C1 segment of cervical spinal cord (tissue), 14 donors: ENCODE data around the gene CYP21A2.
"Not testable (repeated sequence)": the region's sequence is repeated elsewhere in the genome, so short reads cannot be mapped to it uniquely, and the experiment has no call there.

Experiments
- DNase-seq, 14 donors: peaks; one replicate each; lab custom pipeline; 2025; lab: John Stamatoyannopoulos, UW

The CYP21A2 gene

GRCh38 chr6:32052626-32053025 is 14.4 kb downstream of the CYP21A2 start:
- not testable (repeated sequence) for DNase-seq

DNA sequence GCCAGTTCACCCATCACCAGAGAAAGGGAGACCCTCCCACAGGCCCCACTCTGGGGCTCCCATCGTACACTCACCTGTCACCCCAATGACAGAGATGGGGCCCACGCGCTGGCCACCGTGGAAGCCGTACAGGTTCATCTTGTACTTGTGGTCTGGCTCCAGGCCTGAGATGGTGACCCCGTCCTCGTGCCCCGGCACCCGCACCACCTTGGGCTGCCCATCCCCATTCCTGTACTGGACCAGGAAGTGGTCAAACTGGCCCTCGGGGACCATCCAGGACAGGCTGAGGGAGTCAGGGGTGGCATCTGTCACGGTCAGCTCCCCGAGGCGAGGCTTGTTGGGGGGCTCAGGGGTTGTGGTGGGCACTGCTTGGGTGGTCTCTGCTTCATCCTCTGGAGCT is 15.1 kb downstream of the CYP21A2 start:
- not testable (repeated sequence) for DNase-seq

- not testable (repeated sequence) for DNase-seq
These were observed 17.5 kb downstream of the CYP21A2 start for GRCh38 chr6:32055756-32056155.

- no peak for DNase-seq
These were observed 18.0 kb downstream of the CYP21A2 start for GRCh38 chr6:32056254-32056653.

- DNase-seq, result no peak
These were observed 19.8 kb downstream of the CYP21A2 start for GRCh38 chr6:32057966-32058365.

DNA sequence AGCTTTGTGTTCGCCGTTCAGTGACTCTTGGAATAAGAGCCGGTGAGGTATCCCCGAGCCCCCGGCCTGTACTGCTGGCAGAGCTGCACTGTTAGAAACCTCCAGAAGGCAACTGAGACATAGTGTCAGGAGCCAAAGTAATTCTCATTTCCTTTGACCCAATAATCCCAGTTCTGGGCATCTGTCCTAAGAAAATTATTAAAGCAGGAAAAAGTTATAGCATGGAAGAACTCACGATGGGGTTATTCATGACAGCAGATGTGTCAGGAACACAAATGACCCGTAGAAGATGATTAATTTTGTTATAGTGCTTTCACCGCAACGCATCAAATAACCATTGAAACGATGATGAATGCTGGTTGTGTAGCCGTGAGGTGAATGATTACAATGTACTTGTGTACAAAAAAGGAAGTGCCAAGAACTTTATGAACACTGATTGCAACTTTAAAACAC is 20.3 kb downstream of the CYP21A2 start:
- no peak for DNase-seq

DNA sequence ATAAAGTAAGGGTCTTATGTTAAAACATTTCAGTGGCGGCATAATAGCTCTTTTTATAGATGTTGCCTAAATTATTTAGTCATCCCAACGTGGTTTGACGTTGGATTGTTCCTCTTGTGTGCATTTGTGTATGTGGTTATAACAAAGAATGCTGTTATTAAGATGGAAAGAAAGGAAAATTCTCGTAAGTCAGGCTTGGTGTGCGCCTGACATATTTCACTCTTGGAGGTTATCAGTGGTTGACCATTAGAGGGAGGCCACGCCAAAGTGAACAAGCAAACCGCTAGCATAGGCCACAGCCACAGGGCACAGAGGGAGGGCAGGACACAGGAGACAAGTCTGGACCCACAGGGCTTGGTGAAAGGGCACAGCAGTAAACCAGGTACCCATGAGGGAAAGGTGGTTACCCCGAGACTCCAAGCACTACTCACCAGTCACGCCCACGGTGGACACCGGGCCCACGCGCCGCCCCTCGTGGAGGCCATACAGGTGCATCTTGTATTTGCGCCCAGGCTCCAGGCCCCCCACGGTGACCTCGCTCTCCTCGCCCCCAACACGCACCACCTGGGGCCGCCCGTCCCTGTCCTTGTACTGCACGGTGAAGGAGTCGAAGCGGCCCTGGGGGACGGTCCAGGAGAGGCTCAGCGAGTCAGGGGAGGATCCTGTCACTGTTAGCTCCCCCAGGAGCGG is 22.9 kb downstream of the CYP21A2 start:
- no peak for DNase-seq

- no peak for DNase-seq
These were observed 26.5 kb downstream of the CYP21A2 start for GRCh38 chr6:32064706-32065105.

- DNase-seq, result not testable (repeated sequence)
These were observed 29.3 kb downstream of the CYP21A2 start for GRCh38 chr6:32067521-32067920.

DNA sequence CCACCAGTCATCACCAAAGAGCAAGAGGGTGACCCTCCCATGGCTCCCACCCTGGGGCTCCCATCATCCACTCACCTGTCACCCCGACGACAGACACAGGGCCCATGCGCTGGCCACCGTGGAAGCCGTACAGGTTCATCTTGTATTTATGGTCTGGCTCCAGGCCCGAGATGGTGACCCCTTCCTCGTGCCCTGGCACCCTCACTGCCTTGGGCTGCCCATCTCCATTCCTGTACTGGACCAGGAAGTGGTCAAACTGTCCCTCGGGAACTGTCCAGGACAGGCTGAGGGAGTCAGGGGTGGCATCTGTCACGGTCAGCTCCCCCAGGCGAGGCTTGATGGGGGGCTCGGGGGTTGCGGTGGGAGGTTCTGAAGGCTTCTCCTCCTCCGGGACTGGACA is 30.1 kb downstream of the CYP21A2 start:
- not testable (repeated sequence) for DNase-seq

- DNase-seq, result no peak
These were observed 30.7 kb downstream of the CYP21A2 start for GRCh38 chr6:32068867-32069266.

- no peak for DNase-seq
These were observed 31.2 kb downstream of the CYP21A2 start for GRCh38 chr6:32069460-32069859.

- DNase-seq, result no peak
These were observed 31.8 kb downstream of the CYP21A2 start for GRCh38 chr6:32069878-32070515.

DNA sequence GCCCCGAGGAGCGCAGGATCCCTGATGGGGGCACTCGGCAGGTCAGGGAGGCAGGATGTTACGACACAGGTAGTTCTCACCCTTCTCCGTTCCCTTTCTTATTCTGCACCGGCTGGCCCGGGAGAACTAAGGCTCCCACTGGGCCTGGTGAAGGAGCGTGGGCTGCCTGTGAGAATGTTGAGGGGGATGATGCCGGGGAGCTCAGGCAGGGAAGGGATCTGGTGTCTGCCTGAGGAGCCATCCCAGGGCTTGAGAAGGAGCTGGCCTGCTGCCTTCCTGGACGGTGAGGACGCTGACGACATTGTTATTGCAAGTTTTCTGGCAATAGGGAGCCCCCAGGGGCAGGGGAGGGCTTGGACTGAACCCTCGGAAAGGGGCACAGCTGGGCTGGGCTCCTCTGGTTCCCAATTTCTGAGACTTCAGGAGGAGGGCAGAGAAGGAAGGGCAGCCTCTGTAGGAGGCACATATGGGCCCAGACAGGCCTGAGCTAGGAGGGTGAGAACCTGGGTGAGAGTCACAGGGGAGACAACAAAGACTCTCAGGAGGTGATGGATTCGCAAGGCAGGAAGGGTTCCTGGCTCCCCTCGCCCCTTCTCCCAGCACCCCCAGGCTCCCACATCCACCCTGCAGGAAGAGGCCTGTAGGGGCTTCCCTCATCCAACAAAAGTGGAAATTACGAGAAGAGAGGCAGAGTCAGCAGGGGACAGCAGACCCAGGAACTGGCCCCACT is 32.8 kb downstream of the CYP21A2 start:
- no peak for DNase-seq

- DNase-seq, result no peak
These were observed 34.9 kb downstream of the CYP21A2 start for GRCh38 chr6:32073101-32073500.

DNA sequence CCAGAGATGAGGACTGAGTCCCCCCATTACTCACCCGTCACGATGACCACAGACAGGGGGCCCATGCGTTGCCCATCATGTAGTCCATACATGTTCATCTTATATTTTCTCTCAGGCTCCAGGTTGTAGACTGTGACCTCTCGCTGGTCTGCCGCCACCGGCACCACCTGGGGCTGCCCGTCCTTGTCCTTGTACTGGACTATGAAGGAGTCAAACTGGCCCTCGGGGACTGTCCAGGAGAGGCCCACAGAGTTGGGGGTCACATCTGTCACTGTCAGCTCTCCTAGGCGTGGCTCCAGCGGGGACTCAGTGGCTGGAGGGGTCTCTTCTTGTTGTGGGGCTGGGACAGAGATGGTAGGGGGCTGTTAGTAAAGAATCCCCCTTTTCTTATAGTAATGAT is 35.4 kb downstream of the CYP21A2 start:
- no peak for DNase-seq

DNA sequence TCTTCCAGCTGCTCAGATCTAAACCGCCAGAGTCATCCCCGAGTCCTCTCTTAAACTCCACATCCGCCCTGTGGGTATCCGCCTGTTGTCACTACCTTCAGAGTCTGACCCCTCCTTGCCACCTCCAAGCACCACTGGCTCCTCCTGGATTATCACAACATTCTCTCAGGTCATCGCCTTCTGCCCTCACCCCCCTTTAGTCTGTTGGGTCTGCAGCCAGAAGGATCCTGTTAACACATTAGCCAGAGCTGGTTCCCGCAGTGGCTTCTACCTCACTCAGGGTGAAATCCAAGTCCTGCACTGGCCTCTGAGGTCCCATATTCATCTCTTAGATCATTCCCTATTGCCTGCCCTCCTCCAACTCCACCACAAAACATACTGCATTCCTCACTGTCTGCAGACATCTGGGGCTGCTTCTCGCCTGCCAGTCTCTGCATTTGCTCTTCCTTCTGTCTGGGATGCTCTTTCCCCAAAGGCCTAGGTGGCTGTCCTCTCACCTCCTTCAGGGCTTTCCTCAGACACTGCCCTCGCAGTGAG is 36.8 kb downstream of the CYP21A2 start:
- no peak for DNase-seq

DNA sequence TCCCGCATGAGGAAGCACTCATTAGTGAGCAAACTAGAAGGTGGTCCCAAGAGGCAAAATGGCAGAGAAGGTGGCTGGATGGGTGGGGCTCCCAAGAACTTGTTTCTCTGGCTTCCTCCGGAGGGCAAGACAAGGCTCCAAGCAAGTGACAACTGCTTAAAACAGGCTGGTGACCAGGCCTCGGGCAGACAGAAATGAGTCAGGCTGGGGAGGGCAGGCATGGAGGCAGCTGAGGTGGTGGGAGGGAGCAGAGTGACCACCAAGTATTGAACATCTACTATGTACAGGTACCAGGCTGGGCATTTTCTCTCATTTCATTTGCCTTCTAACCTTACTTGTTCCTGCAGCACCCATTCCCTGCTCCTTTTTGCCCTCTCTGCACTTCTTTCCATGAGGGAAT is 37.6 kb downstream of the CYP21A2 start:
- DNase-seq, result no peak

DNA sequence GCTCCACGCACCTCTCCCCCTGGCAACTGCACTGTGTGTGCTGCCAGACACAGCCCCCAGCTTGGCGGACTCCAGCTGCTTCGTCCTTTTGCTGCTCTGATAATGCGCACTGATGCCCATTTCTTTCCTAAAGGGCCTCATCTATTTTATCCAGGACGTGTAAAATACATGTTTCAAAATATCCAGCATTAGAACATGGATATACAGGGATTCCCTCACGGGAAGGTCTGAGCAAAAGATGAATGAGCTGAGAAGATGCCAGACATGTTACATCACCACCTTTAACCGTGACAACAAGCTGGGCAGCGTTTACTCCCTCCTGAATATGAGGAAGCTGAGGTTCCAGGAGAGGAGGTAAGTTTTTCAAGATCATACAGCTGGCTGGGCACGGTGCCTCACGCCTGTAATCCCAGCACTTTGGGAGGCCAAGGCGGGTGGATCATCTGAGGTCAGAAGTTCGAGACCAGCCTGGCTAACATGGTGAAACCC is 38.1 kb downstream of the CYP21A2 start:
- no peak for DNase-seq

- DNase-seq, result no peak
These were observed 41.5 kb downstream of the CYP21A2 start for GRCh38 chr6:32079566-32080290.

DNA sequence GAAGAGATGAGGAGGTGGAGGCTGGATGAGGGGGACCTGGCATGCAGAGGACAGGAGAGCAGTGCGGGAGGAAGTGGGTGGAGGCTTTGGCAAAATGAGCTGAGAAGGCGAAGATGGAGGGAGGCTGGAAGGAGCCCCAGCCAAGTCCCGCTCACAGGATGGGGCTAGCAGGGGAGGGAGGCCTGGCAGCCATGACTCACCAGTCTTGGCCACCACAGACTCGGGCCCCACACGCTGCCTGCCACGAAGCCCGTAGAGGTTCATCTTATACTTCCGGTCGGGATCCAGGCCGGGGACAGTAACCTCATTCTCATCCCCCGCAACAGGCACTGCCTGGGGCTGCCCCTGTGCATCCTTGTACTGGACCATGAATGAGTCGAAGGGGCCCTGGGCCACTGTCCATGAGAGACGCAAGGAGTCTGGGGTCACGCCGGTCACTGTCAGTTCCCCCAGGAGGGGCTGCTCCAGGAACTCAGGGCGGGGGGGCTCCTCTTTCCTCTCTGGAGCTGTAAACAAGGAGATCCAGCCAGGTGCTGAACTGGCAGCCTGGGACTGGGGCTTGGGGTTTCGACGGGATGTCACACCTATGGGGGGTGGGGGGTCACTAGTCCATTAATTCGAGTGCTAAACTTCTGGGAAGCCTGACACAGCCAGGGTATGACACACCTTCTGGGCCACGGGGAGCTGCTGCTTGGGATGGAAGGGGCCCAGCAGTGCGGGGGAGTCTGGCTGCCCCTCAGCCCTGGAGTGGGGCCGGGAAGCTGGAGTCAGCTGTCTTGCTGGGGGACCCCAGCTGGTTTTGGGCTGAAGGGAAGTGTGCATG is 43.2 kb downstream of the CYP21A2 start:
- DNase-seq, result no peak
